Activated CD8-positive, alpha-beta memory T cell treated with anti-CD3 and anti-CD28 coated beads for 1 hour (primary cell): ENCODE results near the gene SV2C.
"Not testable (repeated sequence)": the region's sequence is repeated elsewhere in the genome, so short reads cannot be mapped to it uniquely, and the experiment has no call there.

Experiments
- DNase-seq, 2 donors: peaks; one replicate each; pipeline ENCODE4 v3.0.0-alpha.2; 2020; ENCODE audit warnings: low read depth in 1 of 2; ENCODE audit errors: extremely low read depth in 1 of 2

The SV2C gene

DNA sequence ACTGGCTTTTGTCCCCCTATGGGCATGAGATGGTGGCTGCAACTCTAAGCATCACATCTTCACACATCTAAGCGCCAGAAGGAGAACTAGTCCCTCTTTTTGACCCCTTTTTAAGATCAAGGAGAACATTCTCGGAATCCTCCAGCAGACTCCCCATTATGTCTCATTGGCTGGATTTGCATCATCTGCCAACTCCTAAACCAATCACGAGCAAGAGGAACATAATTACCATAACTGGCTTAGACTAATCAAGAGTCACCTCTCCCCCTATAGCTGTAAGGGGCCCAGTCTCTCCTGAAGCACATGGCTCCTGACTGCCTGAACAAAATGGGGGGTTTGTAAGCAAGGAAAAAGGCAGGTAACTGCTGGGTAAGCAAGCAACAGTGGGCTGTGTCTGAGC is 251.4 kb downstream of the SV2C start:
- no peak for DNase-seq

DNA sequence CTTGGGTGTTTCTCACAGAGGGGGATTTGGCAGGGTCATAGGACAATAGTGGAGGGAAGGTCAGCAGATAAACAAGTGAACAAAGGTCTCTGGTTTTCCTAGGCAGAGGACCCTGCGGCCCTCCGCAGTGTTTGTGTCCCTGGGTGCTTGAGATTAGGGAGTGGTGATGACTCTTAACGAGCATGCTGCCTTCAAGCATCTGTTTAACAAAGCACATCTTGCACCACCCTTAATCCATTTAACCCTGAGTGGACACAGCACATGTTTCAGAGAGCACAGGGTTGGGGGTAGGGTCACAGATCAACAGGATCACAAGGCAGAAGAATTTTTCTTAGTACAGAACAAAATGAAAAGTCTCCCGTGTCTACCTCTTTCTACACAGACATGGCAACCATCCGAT is 252.3 kb downstream of the SV2C start:
- not testable (repeated sequence) for DNase-seq

DNA sequence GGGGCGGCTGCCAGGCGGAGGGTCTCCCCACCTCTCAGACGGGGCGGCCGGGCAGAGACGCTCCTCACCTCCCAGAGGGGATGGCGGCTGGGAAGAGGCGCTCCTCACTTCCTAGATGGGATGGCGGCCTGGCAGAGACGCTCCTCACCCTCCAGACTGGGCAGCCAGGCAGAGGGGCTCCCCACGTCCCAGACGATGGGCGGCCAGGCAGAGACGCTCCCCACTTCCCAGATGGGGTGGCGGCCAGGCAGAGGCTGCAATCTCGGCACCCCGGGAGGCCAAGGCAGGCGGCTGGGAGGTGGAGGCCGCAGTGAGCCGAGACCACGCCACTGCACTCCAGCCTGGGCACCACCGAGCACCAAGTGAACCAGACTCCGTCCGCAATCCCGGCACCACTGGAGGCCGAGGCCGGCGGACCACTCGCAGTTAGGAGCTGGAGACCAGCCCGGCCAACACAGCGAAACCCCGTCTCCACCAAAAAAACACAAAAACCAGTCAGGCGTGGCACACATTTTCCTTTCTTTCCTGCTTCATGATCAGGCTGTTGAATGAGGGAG is 253.1 kb downstream of the SV2C start:
- DNase-seq, result not testable (repeated sequence)

DNA sequence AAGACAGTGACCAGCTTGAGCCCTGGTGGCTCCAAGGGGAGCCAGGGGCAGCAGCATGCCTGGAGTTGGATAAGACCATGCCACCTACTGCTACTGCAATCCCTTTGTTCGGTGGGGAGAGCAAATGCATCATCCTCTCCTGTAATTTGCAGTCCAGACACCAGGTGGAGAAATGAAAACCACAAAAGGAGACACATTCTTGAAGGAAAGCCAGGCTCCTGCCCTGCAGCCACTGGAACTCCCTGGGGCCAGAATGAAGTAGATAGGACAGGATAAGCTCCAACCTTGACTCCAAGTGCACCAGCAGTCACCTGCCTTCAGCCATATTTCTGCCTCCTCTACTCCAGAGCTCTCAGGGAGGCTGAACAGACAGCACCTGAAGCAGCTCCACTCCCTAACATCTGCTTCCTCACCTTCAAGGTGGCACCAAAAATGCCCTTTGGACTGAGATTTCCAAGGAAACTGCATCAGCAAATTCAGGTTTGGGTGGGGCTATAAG is 254.8 kb downstream of the SV2C start:
- DNase-seq, result no peak

DNA sequence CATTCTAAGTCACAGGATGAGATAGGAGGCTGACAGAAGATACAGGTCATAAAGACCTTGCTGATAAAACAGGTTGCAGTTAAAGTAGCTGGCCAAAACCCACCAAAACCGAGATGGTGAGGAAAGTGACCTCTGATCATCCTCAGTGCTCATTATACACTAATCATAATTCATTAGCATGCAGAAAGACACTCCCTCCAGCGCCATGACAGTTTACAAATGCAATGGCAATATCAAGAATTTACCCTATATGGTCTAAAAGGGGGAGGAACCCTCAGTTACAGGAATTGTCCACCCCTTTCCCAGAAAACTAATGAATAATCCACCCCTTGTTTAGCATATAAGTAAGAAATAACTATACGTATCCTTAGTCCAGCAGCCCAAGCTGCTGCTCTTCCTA is 256.7 kb downstream of the SV2C start:
- DNase-seq, result no peak

DNA sequence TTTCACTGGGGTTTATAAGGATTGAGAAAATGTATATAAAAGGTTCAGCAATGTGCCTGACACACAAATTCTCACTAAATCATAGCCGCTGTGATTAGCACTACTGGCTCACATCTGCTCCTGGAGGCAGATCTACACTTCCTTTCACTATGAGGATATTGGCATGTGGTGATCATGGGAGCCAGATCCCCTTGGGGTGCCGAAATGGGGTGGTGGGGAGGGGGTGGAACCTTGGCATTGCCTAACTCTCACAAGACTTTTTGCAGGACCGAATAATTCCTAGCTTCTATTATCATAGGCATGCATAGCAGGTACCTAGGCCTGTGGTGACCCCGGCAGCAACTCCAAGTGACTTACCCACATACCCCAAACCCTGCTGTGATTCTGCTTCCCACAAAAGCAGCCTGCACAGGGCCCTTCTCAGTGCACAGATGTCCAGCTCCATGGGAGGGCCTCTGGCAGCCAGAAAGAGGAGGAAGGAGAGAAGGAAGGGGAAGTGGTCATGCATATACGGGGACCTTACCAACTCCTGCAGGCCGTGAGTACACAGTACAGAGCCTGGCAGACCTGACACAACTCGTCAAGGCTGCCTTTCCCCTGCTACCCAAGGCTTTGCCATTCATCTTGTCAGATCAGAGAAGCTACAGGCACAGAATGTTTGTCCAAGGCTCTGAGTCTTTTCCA is 258.6 kb downstream of the SV2C start:
- DNase-seq, result no peak

DNA sequence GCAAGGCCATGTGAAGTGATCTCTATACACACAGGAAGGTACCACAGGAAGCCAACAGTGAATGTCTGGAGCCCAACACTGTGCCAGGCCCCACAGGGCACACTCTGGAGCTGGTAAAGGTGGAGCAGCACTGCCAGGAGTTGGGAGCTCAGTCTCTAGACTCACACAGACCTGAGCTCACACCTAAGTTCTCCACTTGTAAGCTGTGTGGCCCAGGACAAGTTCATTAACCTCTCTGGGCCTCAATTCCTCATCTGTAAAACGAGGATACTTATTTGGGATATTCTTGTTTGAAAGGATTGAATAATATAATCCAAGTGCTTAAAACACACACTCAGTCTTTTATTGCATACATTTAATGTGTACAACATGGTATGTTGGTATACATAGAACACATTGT is 259.3 kb downstream of the SV2C start:
- DNase-seq, result no peak

DNA sequence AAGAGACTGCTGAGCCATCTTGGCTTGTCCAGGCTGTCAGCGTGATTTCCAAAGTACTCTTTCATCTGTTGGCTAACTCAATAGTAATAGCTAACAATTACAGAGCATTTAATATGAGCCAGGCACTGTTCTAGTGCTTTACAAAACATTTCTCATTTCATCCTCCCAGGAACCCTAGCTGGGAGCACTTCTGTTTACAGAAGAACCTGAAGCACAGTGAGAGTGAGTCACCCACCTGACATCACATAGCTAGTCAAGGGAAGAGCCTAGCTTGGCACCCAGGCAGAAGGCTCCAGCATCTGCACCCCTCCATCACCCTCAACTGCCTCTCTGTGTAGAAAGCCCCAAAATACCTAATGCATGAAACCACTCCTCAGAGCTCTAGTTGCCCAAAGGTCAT is 262.4 kb downstream of the SV2C start:
- DNase-seq, result no peak

DNA sequence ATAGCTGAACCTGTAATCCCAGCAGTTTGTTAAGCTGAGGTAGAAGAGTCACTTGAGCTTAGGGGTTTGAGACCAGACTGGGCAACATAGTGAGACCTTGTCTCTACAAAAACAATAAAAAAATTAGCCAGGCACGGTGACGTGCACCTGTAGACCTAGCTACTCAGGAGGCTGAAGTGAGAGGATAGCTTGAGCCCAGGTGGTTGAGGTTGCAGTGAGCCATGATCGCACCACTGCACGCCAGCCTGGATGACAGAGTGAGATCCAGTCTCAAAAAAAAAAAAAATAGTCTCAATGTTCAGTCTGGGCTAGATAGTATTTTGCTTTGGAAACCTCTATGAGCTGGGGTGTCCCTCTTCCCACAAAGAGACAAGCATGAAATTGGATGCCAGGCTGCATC is 268.0 kb downstream of the SV2C start:
- DNase-seq, result no peak

DNA sequence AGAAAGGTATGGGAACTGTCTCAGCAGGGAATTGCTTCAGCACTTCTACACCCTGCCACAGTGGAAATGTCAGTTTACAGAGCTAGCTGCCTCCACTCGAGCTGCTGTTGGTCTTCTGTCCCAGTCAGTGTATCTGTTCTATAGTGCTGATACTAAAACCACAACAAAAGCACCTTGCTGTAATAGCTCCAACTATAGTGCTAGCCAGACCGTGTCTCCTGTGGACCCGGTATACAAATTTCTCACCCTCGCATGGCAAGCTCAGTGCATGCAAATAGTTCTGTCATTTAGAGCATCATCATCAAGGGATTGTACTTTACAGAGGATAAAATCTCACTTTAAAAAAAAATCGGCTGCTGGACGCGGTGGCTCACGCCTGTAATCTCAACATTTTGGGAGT is 268.4 kb downstream of the SV2C start:
- no peak for DNase-seq

DNA sequence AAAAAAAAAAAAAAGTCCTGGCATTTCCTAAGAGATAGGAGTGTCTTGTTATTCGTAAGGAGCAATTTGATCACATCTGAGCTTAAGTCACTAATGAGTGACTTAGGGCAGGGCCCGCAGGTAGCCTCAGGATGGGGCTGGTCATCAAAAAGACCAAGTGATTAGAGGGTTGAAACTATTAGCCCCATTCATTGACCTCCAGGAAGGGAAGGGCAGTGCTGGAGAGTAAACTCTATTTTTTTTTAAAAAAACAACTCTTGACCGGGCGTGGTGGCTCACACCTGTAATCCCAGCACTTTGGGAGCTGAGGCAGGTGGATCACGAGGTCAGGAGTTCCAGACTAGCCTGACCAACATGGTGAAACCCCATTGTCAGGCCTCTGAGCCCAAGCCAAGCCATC is 273.7 kb downstream of the SV2C start:
- no peak for DNase-seq

DNA sequence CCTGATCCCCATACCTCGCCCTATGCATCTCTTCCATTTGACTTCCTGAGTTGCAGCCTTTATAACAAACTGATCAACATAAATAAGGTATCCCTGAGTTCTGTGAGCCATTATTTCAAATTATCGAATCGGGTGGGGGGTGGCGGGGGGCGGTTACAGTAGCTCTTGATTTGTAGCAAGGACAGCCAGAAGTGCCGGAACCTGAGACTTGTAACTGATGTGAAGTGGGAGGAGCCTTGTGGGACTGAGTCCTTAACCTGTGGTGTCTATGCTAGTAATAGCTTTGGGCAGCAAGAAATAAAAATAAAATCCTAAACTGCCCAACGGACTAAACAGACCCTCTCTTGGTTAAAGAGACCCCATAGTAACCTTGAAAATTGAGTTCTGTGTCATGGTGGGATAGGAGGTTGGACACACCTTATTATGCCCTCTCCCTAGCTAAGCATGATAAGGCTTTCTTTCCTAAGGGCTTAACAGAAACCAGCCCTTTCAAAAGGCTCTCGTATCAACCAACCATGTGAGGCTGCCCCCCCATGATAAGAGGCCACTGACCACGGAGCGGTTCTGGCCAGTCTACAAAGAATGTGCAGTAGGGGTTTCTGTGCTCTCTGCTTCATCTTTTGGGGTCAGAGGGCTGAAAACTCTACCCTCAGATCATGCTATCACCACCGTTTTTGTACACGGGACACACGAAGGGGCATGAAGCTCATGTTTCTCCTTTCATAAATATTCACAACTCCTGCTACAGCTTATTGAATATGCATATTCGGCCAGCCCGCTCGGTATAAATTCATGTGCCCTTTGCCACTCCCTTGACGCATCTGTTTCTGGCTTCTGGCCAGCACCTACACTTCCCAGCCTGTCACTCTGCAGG is 280.4 kb downstream of the SV2C start:
- DNase-seq, result no peak

DNA sequence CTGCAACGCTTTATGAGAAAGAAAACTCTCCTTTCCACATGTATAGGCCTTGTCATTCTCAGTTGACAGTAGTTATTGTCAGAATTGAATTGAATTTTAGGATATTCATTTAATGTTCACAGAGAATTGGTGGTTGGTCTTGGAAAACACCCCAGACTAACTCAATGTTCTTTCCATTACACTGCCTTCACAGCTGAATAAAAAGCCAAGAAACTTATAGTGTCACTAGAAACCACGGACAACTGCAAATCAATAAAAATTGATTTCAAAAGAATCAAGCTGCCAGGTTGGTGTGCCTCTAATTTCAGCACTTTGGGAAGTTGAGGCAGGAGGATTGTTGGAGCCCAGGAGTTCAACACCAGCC is 281.0 kb downstream of the SV2C start:
- no peak for DNase-seq

DNA sequence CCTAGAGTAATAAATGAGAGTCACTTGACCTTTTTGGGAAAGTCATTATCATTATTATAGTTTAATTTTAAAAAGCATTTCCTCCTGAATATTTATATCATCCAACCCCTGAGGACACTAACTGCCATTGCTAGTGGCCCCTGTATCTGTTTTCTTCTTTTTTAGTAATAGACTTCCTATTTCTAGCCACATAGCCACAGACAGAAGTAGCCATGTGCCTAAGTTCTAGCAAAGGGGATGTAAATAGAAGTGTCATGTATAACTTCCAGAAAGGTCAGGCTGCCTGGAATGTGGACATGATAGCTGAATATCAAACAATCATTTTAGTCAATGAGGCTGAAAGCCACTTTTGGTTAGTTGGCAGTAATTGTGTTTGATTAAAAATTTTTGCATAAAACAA is 282.4 kb downstream of the SV2C start:
- no peak for DNase-seq

DNA sequence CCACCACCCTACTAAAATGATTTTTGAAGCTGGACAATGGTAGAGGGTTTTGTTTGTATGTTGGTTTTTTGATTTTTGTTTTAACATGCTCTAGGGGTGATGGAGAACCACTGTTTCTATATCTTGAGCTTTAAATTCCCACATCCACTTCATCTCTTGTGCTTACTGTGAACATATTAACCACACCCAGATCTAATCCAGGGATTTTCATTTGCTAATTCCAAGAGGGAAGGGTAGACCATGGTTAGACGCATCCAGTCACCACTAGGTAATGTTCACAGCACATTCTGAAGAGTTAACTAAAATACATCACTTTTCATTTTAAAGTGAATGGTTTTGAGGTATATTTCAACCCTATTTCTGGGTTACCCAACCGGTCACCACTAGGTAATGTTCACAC is 283.4 kb downstream of the SV2C start:
- DNase-seq, result no peak

DNA sequence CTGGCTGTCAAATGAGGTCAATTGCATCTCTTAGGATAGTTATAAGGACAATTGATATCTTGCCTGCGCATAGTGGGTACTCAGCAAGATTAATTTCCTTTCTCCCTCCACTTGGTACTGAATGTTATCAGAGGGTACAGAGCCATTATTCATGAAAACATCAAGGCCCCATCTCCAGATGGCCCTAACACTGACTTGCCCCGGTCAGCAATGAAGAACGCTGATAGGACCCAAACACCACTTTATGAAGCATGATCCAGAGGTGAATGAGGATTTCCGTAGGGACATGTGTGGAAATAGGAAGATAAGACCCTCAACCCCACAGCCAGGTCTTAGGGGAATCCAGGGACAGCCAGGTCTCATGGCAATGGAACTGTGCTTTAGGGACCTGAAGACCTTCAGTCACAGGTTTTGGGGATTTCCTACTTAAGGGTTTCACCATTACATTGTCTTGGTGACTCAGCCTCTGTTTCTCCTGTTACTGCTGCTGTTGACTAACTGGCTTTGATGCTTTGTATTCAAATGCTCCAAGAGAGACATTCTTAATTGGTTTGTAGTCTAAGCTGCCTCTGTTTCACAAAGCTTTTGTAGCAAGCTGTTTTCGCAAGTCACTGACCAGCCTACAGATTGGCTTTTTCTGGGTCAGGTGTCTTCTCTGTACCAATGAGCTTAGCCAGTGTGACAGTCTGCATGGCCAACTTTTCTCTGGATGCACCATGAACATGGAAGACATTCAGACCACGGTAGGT is 284.6 kb downstream of the SV2C start:
- DNase-seq, result no peak

DNA sequence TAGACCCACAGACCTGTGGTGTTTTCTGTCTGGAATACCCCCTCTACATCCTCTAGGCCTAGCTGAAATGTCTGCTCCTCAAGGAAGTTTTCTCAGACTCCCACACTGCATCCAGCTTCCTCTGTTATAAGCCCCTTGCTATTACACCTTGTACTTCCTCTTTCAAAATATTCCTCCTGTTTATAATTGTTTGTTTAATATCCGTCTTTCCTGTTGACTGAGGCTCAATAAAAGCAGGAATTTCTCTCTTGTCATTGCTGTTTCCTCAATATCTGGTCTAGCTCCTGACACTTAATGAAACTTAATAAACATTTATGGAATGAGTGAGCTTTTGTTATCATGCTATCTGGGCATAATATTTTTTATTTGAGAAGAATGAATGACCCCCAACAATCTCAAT is 285.8 kb downstream of the SV2C start:
- DNase-seq, result no peak

DNA sequence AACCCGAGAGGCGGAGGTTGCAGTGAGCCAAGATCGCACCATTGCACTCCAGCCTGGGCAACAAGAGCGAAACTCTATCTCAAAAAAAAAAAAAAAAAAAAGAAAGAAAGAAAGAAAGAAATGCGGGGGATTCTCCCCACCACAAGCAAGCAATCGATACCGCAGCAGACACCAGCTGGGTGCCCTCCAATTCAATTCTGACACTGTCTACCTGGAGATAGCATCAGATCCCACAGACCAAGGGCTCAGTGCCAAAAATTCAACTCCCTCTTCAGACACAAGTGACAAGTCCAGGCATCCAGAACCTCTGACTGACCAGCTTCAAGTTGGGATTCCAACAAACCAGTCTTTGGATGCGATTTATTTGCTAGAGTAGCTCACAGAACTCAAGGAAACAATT is 286.5 kb downstream of the SV2C start:
- not testable (repeated sequence) for DNase-seq

DNA sequence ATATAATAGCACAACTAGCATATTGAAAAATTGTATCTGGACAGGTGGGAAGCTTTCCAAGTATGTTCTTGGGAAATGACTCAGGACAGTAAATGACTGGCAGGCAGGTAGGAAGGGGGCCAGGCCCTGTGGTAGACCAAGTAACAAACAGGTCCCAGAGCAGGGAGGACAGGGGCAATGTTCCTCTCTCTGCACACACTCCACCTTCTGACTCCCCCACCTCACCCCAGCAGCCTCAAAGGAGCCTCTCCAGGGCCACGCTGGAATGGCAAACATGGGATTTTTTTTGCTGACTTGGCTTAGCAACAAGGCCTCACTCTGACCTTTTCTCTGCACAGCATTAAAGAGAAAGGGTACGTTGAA is 288.8 kb downstream of the SV2C start:
- no peak for DNase-seq

DNA sequence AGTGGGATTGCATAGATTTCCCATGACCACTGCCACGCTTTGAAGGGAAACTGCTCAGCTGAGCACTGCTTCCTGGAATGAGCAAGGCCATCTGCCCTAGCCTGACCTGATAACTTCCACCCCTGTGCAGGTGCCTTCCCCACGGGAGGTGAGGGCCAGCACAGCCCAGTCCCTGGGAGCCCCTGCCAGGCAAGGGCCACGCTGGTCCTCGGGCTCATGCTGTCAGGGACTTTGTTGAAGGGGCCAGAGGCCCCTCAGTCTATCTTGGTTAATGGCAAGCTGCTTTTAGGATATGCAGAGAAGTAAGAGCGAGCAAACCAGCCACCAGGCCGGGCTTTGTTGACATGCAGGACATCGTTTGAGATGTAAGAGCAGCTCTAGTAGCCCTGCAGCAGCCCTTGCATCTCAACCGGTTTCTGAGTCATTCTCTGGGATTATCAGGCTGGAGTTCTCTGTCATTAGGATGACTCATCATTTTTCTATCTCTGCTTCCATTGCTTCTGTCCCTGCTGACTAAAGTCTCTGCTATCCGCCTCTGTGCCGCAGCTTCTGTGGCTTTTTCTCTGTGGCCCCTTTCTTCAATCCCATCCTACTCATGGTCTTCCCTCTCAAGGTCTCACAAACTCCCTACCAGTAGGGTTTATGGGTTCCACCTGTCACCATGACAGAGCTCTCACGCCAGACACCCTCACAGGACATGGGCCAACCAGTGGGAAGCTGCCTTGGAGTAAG is 289.3 kb downstream of the SV2C start:
- DNase-seq, result no peak
